Fibroblast of lung (primary cell): ENCODE data around the gene NSFL1C.
"Not testable (repeated sequence)": the region's sequence is repeated elsewhere in the genome, so short reads cannot be mapped to it uniquely, and the experiment has no call there.

Experiments
- EZH2 ChIP-seq: IDR thresholded peaks from 2 replicates; pipeline ENCODE4 v1.5.1; 2012; ENCODE audit warnings: low read length, control low read depth, mild to moderate bottlenecking; ENCODE audit errors: missing control alignments
- TF ChIP-seq, protein P1 (sequence below), 2 donors: IDR thresholded peaks in 1 of 2; conservative IDR thresholded peaks in 1 of 2; 1 replicate in 1 of 2; 2 replicates in 1 of 2; pipeline ENCODE4 v1.5.1; 2011 to 2012; ENCODE audit warnings: low read length in 2 of 2, control low read depth in 1 of 2, inconsistent platforms in 1 of 2, low read depth in 1 of 2, mild to moderate bottlenecking in 1 of 2

DNA sequence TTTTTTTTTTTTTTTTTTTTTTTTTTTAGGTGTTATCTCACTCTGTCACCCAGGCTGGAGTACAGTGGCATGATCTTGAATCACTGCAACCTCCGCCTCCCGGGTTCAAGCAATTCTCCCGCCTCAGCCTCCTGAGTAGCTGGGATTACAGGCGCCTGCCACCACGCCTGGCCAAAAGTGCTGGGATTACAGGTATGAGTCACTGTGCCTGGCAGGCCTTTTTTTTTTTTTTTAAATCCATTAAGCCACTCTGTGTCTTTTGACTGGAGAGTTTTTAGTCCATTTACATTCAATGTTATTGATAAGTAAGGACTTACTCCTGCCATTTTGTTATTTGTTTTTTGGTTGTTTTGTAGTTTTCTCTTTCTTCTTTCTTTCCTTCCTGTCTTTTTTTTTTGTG, 30.7 kb upstream of the NSFL1C start:
- TF ChIP-seq, protein P1, sequence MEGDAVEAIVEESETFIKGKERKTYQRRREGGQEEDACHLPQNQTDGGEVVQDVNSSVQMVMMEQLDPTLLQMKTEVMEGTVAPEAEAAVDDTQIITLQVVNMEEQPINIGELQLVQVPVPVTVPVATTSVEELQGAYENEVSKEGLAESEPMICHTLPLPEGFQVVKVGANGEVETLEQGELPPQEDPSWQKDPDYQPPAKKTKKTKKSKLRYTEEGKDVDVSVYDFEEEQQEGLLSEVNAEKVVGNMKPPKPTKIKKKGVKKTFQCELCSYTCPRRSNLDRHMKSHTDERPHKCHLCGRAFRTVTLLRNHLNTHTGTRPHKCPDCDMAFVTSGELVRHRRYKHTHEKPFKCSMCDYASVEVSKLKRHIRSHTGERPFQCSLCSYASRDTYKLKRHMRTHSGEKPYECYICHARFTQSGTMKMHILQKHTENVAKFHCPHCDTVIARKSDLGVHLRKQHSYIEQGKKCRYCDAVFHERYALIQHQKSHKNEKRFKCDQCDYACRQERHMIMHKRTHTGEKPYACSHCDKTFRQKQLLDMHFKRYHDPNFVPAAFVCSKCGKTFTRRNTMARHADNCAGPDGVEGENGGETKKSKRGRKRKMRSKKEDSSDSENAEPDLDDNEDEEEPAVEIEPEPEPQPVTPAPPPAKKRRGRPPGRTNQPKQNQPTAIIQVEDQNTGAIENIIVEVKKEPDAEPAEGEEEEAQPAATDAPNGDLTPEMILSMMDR (conservative IDR thresholded peaks at IDR 0.05 in 1 of 2, IDR thresholded peaks at IDR 0.05 in 1 of 2; ENCODE audit: low read depth in 1 of 2, low read length in 2 of 2) = not testable (repeated sequence)
- not testable (repeated sequence) for TF ChIP-seq EZH2
